ENCODE results near the gene KSR2. TPM values are rescaled to one million over a fixed set of nuclear protein-coding genes. Genes with fewer than 3 reads are reported as not detected.
"Not testable (repeated sequence)": the region's sequence is repeated elsewhere in the genome, so short reads cannot be mapped to it uniquely, and the experiment has no call there.

The KSR2 gene
- total RNA-seq, 4 donors from 2014 or later: 0.32 to 7.0 (median 0.60) TPM

GRCh38 chr12:117875744-117876435, 92.9 kb downstream of the KSR2 start:
- TF ChIP-seq POLR2AphosphoS5 (IDR thresholded peaks at IDR 0.05): no peak
- no peak for TF ChIP-seq EP300 (IDR thresholded peaks at IDR 0.05; ENCODE audit: low read depth)
- TF ChIP-seq, protein P1, sequence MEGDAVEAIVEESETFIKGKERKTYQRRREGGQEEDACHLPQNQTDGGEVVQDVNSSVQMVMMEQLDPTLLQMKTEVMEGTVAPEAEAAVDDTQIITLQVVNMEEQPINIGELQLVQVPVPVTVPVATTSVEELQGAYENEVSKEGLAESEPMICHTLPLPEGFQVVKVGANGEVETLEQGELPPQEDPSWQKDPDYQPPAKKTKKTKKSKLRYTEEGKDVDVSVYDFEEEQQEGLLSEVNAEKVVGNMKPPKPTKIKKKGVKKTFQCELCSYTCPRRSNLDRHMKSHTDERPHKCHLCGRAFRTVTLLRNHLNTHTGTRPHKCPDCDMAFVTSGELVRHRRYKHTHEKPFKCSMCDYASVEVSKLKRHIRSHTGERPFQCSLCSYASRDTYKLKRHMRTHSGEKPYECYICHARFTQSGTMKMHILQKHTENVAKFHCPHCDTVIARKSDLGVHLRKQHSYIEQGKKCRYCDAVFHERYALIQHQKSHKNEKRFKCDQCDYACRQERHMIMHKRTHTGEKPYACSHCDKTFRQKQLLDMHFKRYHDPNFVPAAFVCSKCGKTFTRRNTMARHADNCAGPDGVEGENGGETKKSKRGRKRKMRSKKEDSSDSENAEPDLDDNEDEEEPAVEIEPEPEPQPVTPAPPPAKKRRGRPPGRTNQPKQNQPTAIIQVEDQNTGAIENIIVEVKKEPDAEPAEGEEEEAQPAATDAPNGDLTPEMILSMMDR (IDR thresholded peaks at IDR 0.05): no peak
- Histone ChIP-seq H3K27ac (no peak overlapping the region), H3K4me3 (no peak overlapping the region), H3K9me3 (no peaks in the 10 kb centered on the region), H3K27me3 (peaks cover 16% of the 10 kb centered on the region), H3K36me3 (no peaks in the 10 kb centered on the region), H3K4me1 (no peaks in the 10 kb centered on the region)
- 46 to 61% methylated on average over 17 to 27 of the region's 29 CpGs for WGBS, 2 donors (ENCODE audit: low coverage in 1 of 2)
- in situ Hi-C loops (cut with MboI; ENCODE audit: low pct_ligation_motif_present in 1 of 4, low pct_unique_long_range_greater_than_20kb in 1 of 4, low sequenced_read_pairs in 3 of 4): loop anchor here in 1 of 4 donors (10.0 kb wide), 1 partner anchor 159 kb away; no protein-coding TSS in a partner anchor
- intact Hi-C loops (cut with DNase I; ENCODE audit: low total_unique reads): no loop called here
- no peak for DNase-seq

- in situ Hi-C loops (cut with MboI; ENCODE audit: low pct_ligation_motif_present in 1 of 4, low pct_unique_long_range_greater_than_20kb in 1 of 4, low sequenced_read_pairs in 3 of 4): loop anchor here in 1 of 4 donors (10.0 kb wide), 1 partner anchor 160 kb away; no protein-coding TSS in a partner anchor
- intact Hi-C loops (cut with DNase I; ENCODE audit: low total_unique reads): no loop called here
- WGBS, 2 donors (ENCODE audit: low coverage in 1 of 2): 30 to 61% methylated on average over 8 to 19 of the region's 19 CpGs
Measured at GRCh38 chr12:117874842-117875434, 93.9 kb downstream of the KSR2 start.

DNA sequence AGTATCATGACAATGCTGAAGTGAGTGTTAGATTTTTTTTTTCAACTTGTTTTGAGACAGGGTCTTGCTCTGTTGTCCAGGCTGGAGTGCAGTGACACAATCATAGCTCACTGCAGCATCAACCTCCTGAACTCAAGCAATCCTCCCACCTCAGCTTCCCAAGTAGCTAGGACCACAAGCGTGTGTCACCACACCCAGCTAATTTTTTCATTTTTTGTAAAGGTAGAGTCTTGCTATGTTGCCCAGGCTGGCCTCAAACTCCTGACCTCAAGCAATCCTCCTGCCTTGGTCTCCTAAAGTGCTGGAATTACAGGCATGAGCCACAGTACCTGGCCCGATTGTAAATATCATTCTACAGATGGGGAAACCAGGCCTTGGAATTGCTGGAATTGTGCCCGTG, 94.6 kb downstream of the KSR2 start:
- not testable (repeated sequence) for DNase-seq
- WGBS, 2 donors (ENCODE audit: low coverage in 1 of 2): 65 to 87% methylated on average over 2 to 3 of the region's 3 CpGs

More at GRCh38 chr12:117874842-117875434, 93.9 kb downstream of the KSR2 start:
- peak; percentile 76 for DNase-seq
- Histone ChIP-seq H3K4me3 (no peak overlapping the region), H3K4me1 (no peaks in the 10 kb centered on the region), H3K9me3 (no peaks in the 10 kb centered on the region), H3K27ac (no peak overlapping the region), H3K27me3 (peaks cover 16% of the 10 kb centered on the region), H3K36me3 (no peaks in the 10 kb centered on the region)
- no peak for TF ChIP-seq EP300 (IDR thresholded peaks at IDR 0.05; ENCODE audit: low read depth)
- TF ChIP-seq, protein P1 (IDR thresholded peaks at IDR 0.05): peak; percentile 86 to 93 (median 92)

DNA sequence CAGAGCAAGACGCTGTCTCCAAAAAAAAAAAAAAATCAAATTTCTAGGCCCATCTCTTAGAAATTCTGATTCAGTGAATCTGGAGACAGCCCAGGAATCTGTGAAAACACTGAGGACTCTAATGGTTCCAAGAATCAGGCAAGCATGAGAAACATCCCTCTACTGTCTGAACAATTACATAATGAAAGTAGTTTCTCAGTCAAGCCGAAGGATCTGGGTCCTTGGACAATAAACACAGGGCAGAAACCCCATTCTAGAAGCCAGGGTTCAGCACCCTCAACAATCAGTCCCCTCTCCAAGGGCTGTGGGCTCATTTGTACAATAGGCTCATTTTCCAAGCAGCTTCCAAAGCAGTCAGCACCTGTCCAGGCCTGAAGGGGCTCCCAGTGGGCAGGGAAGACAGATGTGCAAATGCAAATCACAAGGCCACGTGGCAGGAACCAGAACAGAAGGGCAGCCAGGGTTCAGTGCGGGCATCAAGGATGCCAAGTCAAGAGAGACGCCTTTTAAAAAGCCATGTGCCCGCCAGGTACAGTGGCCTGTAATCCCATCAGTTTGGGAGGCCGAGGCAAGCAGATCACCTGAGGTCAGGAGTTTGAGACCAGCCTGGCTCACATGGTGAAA, 96.1 kb downstream of the KSR2 start:
- whole genome bisulfite sequencing, 2 donors (ENCODE audit: low coverage in 1 of 2): 79 to 100% methylated on average over 1 to 7 of the region's 7 CpGs
- in situ Hi-C loops (cut with MboI; ENCODE audit: low pct_ligation_motif_present in 1 of 4, low pct_unique_long_range_greater_than_20kb in 1 of 4, low sequenced_read_pairs in 3 of 4) (loop anchor here in 1 of 4 donors (10.0 kb wide), 1 partner anchor 162 kb away; no protein-coding TSS in a partner anchor), intact Hi-C loops (cut with DNase I; ENCODE audit: low total_unique reads) (no loop called here)

More for the DNA sequence above, 94.6 kb downstream of the KSR2 start:
- H3K36me3 ChIP-seq; intact Hi-C loops (cut with DNase I; ENCODE audit: low total_unique reads); H3K9me3 ChIP-seq; H3K27ac ChIP-seq; H3K4me3 ChIP-seq; H3K4me1 ChIP-seq: not testable (repeated sequence)
- H3K27me3 ChIP-seq: peaks cover 16% of the 10 kb centered on the region
- in situ Hi-C loops (cut with MboI; ENCODE audit: low pct_ligation_motif_present in 1 of 4, low pct_unique_long_range_greater_than_20kb in 1 of 4, low sequenced_read_pairs in 3 of 4): loop anchor here in 1 of 4 donors (10.0 kb wide), 1 partner anchor 161 kb away; no protein-coding TSS in a partner anchor

More for the DNA sequence above, 96.1 kb downstream of the KSR2 start:
- Histone ChIP-seq H3K4me3 (no peak overlapping the region), H3K9me3 (no peaks in the 10 kb centered on the region), H3K4me1 (no peaks in the 10 kb centered on the region), H3K27me3 (peaks cover 8% of the 10 kb centered on the region), H3K27ac (no peak overlapping the region), H3K36me3 (no peaks in the 10 kb centered on the region)
- no peak for DNase-seq
- TF ChIP-seq, protein P1 (IDR thresholded peaks at IDR 0.05): no peak
- no peak for TF ChIP-seq POLR2AphosphoS5 (IDR thresholded peaks at IDR 0.05)
- no peak for TF ChIP-seq EP300 (IDR thresholded peaks at IDR 0.05; ENCODE audit: low read depth)
- TF ChIP-seq POLR2A (IDR thresholded peaks at IDR 0.05): no peak
